C4-2B (cell line): ENCODE results near the gene POLR1A.

Source experiments
- CTCF ChIP-seq: fragments of 450-650 bp; conservative IDR thresholded peaks from 2 replicates; pipeline ENCODE4 v1.5.1; 2017; ENCODE audit warnings: mild to moderate bottlenecking
- ZFX ChIP-seq: fragments of 450-650 bp; IDR thresholded peaks from 2 replicates; pipeline ENCODE4 v1.6.1; 2017

- TF ChIP-seq CTCF (no peak), ZFX (no peak)
These were observed 66.3 kb downstream of the POLR1A start for GRCh38 chr2:86039178-86039962.
